ENCODE data around the gene SRPK3.
A peak's percentile ranks its signal among the peaks of the same experiment; 100 is the strongest.

Gene SRPK3

GRCh38 chrX:153762626-153763173 lies 18.1 kb upstream of the SRPK3 start:
- Histone ChIP-seq H3K9me3 (ENCODE audit: control insufficient read depth, insufficient read depth, low read length) (no peaks in the 10 kb centered on the region), H3K79me2 (ENCODE audit: control insufficient read depth, low read length) (no peaks in the 10 kb centered on the region), H3K36me3 (ENCODE audit: control insufficient read depth, low read length) (no peaks in the 10 kb centered on the region), H3K4me3 (ENCODE audit: low read length) (no peak overlapping the region), H3K4me1 (ENCODE audit: control insufficient read depth, low read length) (peaks cover 3% of the 10 kb centered on the region; the same call in 1 of the 2 replicates), H4K20me1 (ENCODE audit: control insufficient read depth, insufficient read depth, low read depth, low read length) (no peaks in the 10 kb centered on the region), H3K4me2 (ENCODE audit: low read length) (no peak overlapping the region), H3F3A (ENCODE audit: control insufficient read depth, insufficient read depth) (no peaks in the 10 kb centered on the region), H3K9me2 (replicated peaks; ENCODE audit: control insufficient read depth, low read length) (no peaks in the 10 kb centered on the region), H3K27ac (ENCODE audit: low read depth, low read length) (no peak overlapping the region), H3K27me3 (ENCODE audit: control insufficient read depth, low read length) (no peaks in the 10 kb centered on the region)
- no peak for TF ChIP-seq EZH2phosphoT487 (IDR thresholded peaks at IDR 0.05; ENCODE audit: borderline replicate concordance, low read length)
- TF ChIP-seq, protein P1, sequence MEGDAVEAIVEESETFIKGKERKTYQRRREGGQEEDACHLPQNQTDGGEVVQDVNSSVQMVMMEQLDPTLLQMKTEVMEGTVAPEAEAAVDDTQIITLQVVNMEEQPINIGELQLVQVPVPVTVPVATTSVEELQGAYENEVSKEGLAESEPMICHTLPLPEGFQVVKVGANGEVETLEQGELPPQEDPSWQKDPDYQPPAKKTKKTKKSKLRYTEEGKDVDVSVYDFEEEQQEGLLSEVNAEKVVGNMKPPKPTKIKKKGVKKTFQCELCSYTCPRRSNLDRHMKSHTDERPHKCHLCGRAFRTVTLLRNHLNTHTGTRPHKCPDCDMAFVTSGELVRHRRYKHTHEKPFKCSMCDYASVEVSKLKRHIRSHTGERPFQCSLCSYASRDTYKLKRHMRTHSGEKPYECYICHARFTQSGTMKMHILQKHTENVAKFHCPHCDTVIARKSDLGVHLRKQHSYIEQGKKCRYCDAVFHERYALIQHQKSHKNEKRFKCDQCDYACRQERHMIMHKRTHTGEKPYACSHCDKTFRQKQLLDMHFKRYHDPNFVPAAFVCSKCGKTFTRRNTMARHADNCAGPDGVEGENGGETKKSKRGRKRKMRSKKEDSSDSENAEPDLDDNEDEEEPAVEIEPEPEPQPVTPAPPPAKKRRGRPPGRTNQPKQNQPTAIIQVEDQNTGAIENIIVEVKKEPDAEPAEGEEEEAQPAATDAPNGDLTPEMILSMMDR (IDR thresholded peaks at IDR 0.05; ENCODE audit: low read depth, low read length, poor library complexity, severe bottlenecking): no peak

GRCh38 chrX:153763298-153763932 lies 17.4 kb upstream of the SRPK3 start:
- TF ChIP-seq, protein P1 (IDR thresholded peaks at IDR 0.05; ENCODE audit: low read depth, low read length, poor library complexity, severe bottlenecking): no peak
- no peak for TF ChIP-seq EZH2phosphoT487 (IDR thresholded peaks at IDR 0.05; ENCODE audit: borderline replicate concordance, low read length)
- Histone ChIP-seq H3K27ac (ENCODE audit: low read depth, low read length) (no peak overlapping the region), H3K9me2 (replicated peaks; ENCODE audit: control insufficient read depth, low read length) (no peaks in the 10 kb centered on the region), H3F3A (ENCODE audit: control insufficient read depth, insufficient read depth) (no peaks in the 10 kb centered on the region), H3K4me2 (ENCODE audit: low read length) (no peak overlapping the region), H3K9me3 (ENCODE audit: control insufficient read depth, insufficient read depth, low read length) (no peaks in the 10 kb centered on the region), H4K20me1 (ENCODE audit: control insufficient read depth, insufficient read depth, low read depth, low read length) (no peaks in the 10 kb centered on the region), H3K4me3 (ENCODE audit: low read length) (no peak overlapping the region), H3K27me3 (ENCODE audit: control insufficient read depth, low read length) (no peaks in the 10 kb centered on the region), H3K36me3 (ENCODE audit: control insufficient read depth, low read length) (no peaks in the 10 kb centered on the region), H3K79me2 (ENCODE audit: control insufficient read depth, low read length) (no peaks in the 10 kb centered on the region), H3K4me1 (ENCODE audit: control insufficient read depth, low read length) (peaks cover 3% of the 10 kb centered on the region; the same call in 1 of the 2 replicates)

DNA sequence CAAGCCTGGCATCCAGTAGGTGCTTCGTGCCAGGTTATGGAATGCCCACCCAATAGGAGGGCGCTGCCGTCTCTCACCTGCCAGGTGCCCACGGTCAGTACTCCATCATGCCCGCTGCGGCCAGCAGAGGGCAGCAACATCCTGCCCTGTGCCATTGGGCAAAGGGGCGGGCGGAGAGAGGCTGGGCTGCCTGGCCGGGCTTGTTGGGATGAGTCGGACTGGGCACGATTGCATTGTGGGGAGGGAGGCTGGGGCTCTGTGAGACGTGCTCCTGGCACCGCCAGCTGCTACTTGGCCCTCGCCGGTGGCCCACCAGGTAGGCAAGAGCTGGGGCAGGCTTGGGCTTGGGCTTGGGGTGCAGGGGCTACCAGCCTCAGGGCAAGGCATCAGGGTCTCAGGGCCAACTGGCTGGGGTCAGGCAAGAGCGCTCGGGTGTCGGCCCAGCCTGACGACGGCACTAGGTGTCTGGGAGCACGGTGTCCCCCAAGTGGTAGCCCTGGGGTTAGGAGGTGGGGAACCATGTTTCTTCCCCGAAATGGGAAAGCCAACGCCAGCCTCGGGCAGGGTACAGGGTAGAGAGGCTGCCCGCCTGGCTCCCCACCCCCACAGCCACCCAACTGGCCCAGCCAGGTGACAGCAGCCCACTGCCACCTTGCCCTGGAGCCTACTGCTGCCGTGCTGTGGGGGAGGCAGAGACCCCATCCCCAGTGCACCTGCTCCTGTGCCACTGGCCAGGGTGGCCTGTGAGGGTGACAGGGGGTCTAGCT lies 16.7 kb upstream of the SRPK3 start, which contains the start of gene PLXNB3:
Gene PLXNB3 (plus strand): TSS at position 261 of the 767 bp plus-strand sequence. CDS start 1,287 bp downstream, outside the sequence.
- TF ChIP-seq EZH2phosphoT487 (IDR thresholded peaks at IDR 0.05; ENCODE audit: borderline replicate concordance, low read length): no peak
- TF ChIP-seq, protein P1 (IDR thresholded peaks at IDR 0.05; ENCODE audit: low read depth, low read length, poor library complexity, severe bottlenecking): peak; percentile 83
- H3K4me2 ChIP-seq (ENCODE audit: low read length): no peak within 1 kb of the TSS
- no peaks in the 10 kb centered on the region for H3F3A ChIP-seq (ENCODE audit: control insufficient read depth, insufficient read depth)
- no peaks in the 10 kb centered on the region for H3K9me2 ChIP-seq (replicated peaks; ENCODE audit: control insufficient read depth, low read length)
- no peaks in the 10 kb centered on the region for H3K79me2 ChIP-seq (ENCODE audit: control insufficient read depth, low read length)
- H4K20me1 ChIP-seq (ENCODE audit: control insufficient read depth, insufficient read depth, low read depth, low read length): no peaks in the 10 kb centered on the region
- H3K27me3 ChIP-seq (ENCODE audit: control insufficient read depth, low read length): no peaks in the 10 kb centered on the region
- H3K27ac ChIP-seq (ENCODE audit: low read depth, low read length): no peak within 1 kb of the TSS
- peaks cover 3% of the 10 kb centered on the region; the same call in 1 of the 2 replicates for H3K4me1 ChIP-seq (ENCODE audit: control insufficient read depth, low read length)
- H3K9me3 ChIP-seq (ENCODE audit: control insufficient read depth, insufficient read depth, low read length): no peaks in the 10 kb centered on the region
- no peaks in the 10 kb centered on the region for H3K36me3 ChIP-seq (ENCODE audit: control insufficient read depth, low read length)
- H3K4me3 ChIP-seq (ENCODE audit: low read length): no peak within 1 kb of the TSS
